Myometrial cell (primary cell): ENCODE measurements around the gene COMMD4. TPM values are rescaled to one million over a fixed set of nuclear protein-coding genes. Genes with fewer than 3 reads are reported as not detected.

Experiments
- total RNA-seq: library from RNA; depleted of rRNA; stranded (reverse); fragments of >200 nt; gene quantifications from 2 replicates; pipeline ENCODE4 v1.2.3, GENCODE V29; 2015

COMMD4 gene
- total RNA-seq: 156 and 191 TPM in 2 replicates

GRCh38 chr15:75335705-75336355 is at the start of gene COMMD4:
TSS of gene COMMD4 (plus strand) at chr15:75336063. CDS start at chr15:75336090, 27 bp downstream.

DNA sequence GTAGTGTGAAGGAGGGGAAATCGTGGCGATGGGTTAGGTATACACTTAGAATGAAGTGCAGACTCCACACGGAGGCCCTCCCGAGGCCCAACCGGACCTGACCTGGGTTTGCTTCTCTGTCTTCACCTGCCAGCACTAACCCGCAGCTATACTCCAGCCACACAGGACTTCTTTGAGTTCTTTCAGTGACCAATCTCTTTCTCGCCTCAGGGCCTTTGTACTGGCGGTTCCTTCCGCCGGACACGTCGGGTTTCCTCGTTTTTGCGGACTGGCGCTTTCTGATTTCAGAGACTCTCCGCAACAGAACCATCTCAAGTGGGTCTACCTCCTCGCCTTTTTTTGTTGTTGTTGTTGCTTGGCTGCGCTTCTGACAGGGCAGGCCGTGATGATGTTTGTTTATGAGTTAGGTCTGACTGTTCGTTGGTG is 10.9 kb downstream of the COMMD4 start, which contains the start of gene NEIL1:
Gene NEIL1, plus strand, starts transcription at position 244 of the 426 bp plus-strand sequence. CDS start 1,867 bp downstream, outside the sequence.

GRCh38 chr15:75367913-75368688 is 32.2 kb downstream of the COMMD4 start, which contains the start of gene MAN2C1:
TSS of gene MAN2C1 (minus strand) at chr15:75368607. CDS start at chr15:75368583, 24 bp downstream.

Other genes starting within 250 kb of the COMMD4 start
- 10.1 and 10.8 TPM in 2 replicates for gene C15orf39, start 134.2 kb upstream of the COMMD4 start, total RNA-seq
- not detected in 2 replicates for gene GOLGA6C, start 77.7 kb upstream of the COMMD4 start, total RNA-seq
- not detected in 2 replicates for gene GOLGA6D, start 53.2 kb upstream of the COMMD4 start, total RNA-seq
- under 0.01 and 5.3 TPM in 2 replicates for gene NEIL1, start 11.0 kb downstream of the COMMD4 start, total RNA-seq
- 69.8 and 85.9 TPM in 2 replicates for gene MAN2C1, start 32.5 kb downstream of the COMMD4 start, total RNA-seq
- gene SIN3A, start 115.6 kb downstream of the COMMD4 start, total RNA-seq: 24.6 and 25.7 TPM in 2 replicates
- gene PTPN9, start 243.3 kb downstream of the COMMD4 start, total RNA-seq: 15.6 and 22.0 TPM in 2 replicates